Naive thymus-derived CD8-positive, alpha-beta T cell (primary cell): ENCODE results near the gene PDE11A. TPM values are rescaled to one million over a fixed set of nuclear protein-coding genes. Genes with fewer than 3 reads are reported as not detected.
"Not testable (repeated sequence)": the region's sequence is repeated elsewhere in the genome, so short reads cannot be mapped to it uniquely, and the experiment has no call there.

Source experiments
- ATAC-seq, 2 donors: fragments of 150-1000 bp; cut with Tn5 transposase in 1 of 2; sonication (Bioruptor Pico), chemical (Tn5 transposase) in 1 of 2; 1 replicate in 1 of 2; 2 replicates in 1 of 2; pipeline ENCODE4 v1.10.0; 2021; ENCODE audit warnings: mild to moderate bottlenecking in 2 of 2, moderate library complexity in 2 of 2
- POLR2A ChIA-PET: fragments of 350-600 bp; sonication (Branson Sonifier 250); formaldehyde crosslinking; loops from one replicate; lab custom pipeline; 2021; ENCODE audit warnings: antibody characterized with exemption; lab: Charles Lee
- DNase-seq, 10 donors: peaks; one replicate each; pipeline versions ENCODE4 v3.0.0 to v3.0.0-alpha.2; 2020 to 2022
- H3K27ac Mint-ChIP-seq, 10 donors: one replicate each; pipeline ENCODE4 v1.8.0; 2020 to 2022; ENCODE audit warnings: mild to moderate bottlenecking in 10 of 10, mixed read lengths in 10 of 10, moderate library complexity in 4 of 10, inconsistent platforms in 1 of 10
- H3K27me3 Mint-ChIP-seq, 5 donors: one replicate each; pipeline ENCODE4 v1.8.0; 2021 to 2022; ENCODE audit warnings: mixed read lengths in 5 of 5
- H3K36me3 Mint-ChIP-seq, 3 donors: one replicate each; pipeline ENCODE4 v1.8.0; 2020 to 2022; ENCODE audit warnings: mixed read lengths in 3 of 3, mild to moderate bottlenecking in 2 of 3, inconsistent platforms in 1 of 3
- H3K4me1 Mint-ChIP-seq, 4 donors: one replicate each; pipeline ENCODE4 v1.8.0; 2021 to 2022; ENCODE audit warnings: mixed read lengths in 4 of 4
- H3K4me3 Mint-ChIP-seq, 10 donors: one replicate each; pipeline ENCODE4 v1.8.0; 2020 to 2022; ENCODE audit warnings: mild to moderate bottlenecking in 10 of 10, mixed read lengths in 10 of 10, moderate library complexity in 6 of 10, inconsistent platforms in 1 of 10
- H3K9me3 Mint-ChIP-seq, 9 donors: one replicate each; pipeline ENCODE4 v1.8.0; 2020 to 2022; ENCODE audit warnings: mixed read lengths in 9 of 9, mild to moderate bottlenecking in 3 of 9, inconsistent platforms in 1 of 9, moderate library complexity in 1 of 9
- polyA plus RNA-seq, 3 donors: library from polyadenylated mRNA; unstranded; fragments of 300-500 nt; fragmentation: Illumina TruSeq; gene quantifications; one replicate each; pipeline ENCODE4 v1.2.3, GENCODE V29; 2021
- total RNA-seq, 8 experiments: library from RNA in 2 of 8; stranded (reverse) in 2 of 8; gene quantifications; one replicate each; pipeline ENCODE4 v1.2.3 and lab custom pipeline; 2021 to 2026

Gene PDE11A
- total and polyA plus RNA-seq, 5 experiments from 2014 or later = not detected

DNA sequence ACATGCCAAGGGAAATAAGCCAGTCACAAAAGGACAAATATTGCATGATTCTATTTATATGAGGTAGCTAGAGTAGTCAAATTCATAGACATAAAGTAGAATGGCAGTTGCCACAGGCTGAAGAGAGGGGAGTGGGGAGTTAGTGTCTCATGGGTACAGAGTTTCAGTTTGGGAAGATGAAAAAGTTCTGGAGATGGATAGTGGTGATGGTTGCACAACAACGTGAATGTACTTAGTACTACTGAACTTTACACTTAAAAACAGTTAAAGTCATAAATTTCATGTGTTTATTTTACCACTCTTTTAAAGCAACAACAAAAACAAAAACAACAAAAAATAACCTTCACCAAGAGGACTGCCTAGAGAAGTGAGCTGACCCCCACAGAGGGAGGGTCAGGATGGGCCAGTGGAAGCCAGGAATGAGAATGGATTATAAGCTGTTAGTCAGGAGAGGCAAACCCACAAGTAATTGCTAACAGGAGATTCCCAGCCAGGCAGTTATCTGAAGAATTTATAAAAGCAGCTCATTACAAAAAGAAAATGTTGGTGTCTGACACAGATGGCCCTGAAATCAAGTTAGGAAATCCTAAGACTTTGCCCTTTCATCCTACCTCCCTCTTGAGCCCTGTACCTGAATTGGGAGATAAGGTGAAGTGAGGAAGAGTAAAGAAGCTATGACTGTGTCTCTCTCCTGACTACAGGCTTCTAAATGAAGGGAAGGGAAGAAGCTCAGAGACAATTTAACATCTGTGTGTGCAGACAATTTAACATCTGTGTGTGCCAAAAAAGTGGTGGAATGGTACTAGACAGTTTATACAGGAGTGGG lies 263.4 kb downstream of the PDE11A start:
- no peaks in the 10 kb centered on the region for H3K4me1 Mint-ChIP-seq
- peaks cover 0 to 13% (median 5%) of the 10 kb centered on the region in 9 donors for H3K9me3 Mint-ChIP-seq
- ATAC-seq = no peak
- H3K36me3 Mint-ChIP-seq = peaks cover 0 to 7% (median 0%) of the 10 kb centered on the region in 3 donors
- H3K27me3 Mint-ChIP-seq = peaks cover 0 to 16% (median 10%) of the 10 kb centered on the region in 5 donors
- POLR2A ChIA-PET = no interaction called here
- DNase-seq = no peak
- no peak overlapping the region for H3K27ac Mint-ChIP-seq
- no peak overlapping the region for H3K4me3 Mint-ChIP-seq

DNA sequence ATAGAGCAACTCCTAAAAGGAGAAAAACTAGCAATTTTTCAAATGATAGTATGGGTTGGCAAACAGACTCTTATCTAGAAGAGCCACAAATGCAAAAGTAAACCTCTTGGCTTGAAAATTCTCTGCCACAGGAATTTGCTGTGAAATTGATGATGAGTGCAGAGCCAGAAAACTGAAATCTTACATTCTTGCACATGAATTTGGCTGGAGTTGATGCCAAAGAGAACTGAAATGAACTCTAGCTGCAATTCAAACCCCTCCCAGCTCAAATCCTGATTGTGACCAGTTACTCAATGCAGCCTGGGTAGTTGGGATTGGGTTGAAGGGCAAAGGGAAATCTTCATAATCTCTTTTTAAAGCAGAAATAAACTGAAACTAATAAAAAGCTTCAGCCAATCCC lies 266.6 kb downstream of the PDE11A start:
- DNase-seq = no peak
- peaks cover 0 to 13% (median 5%) of the 10 kb centered on the region in 9 donors for H3K9me3 Mint-ChIP-seq
- H3K27me3 Mint-ChIP-seq = peaks cover 9 to 18% (median 11%) of the 10 kb centered on the region in 5 donors
- no peak for ATAC-seq
- H3K4me3 Mint-ChIP-seq = no peak overlapping the region
- H3K27ac Mint-ChIP-seq = no peak overlapping the region
- peaks cover 0 to 7% (median 0%) of the 10 kb centered on the region in 3 donors for H3K36me3 Mint-ChIP-seq
- no peaks in the 10 kb centered on the region for H3K4me1 Mint-ChIP-seq
- POLR2A ChIA-PET = no interaction called here

DNA sequence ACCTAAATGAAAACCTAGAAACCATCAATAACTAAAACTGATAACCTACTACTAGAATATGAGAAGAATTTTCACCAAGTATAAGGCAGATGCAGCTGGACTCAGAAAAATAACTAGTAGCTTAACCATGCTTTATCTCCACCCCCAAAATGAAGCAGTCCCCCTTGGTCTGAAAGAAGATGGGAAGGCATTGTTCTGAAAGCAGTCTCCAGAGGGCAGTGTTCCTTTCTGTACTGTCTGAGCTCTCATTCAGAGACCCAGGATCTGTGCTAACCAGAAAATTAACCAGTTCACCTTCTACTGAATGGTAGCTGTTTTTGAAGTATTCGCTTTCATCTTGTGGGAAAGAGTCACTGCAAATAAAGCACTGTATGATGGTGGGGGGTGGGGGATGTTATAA lies 273.0 kb downstream of the PDE11A start:
- Mint-ChIP-seq H3K27me3 (peaks cover 11 to 24% (median 22%) of the 10 kb centered on the region in 5 donors), H3K4me3 (no peak overlapping the region), H3K36me3 (no peaks in the 10 kb centered on the region), H3K9me3 (peaks cover 0 to 2% (median 0%) of the 10 kb centered on the region in 9 donors), H3K27ac (no peak overlapping the region), H3K4me1 (no peaks in the 10 kb centered on the region)
- POLR2A ChIA-PET = no interaction called here
- DNase-seq (no peak), ATAC-seq (peak in 1 of 2 donors; percentile 54)

DNA sequence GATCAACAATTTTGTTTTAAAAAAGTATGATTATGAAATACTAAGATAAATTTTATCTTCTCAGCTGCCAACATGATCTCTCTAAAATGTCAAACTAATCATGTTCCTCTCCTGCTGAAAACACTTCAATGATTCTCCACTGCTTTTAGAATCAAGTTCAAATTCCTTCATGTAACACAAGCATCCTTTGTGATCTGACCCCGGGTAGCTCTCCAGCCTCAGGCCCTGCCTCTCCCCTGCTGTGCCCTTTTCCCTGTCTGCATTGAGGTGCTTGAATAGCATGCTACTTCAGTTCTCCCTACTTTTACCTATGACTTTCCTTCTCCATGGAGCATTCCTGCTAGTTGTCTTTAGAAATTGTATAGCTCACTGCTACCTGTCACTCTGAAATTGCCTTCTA lies 274.8 kb downstream of the PDE11A start:
- peaks cover 11 to 18% (median 14%) of the 10 kb centered on the region in 5 donors for H3K27me3 Mint-ChIP-seq
- no peaks in the 10 kb centered on the region for H3K36me3 Mint-ChIP-seq
- H3K4me3 Mint-ChIP-seq = no peak overlapping the region
- H3K27ac Mint-ChIP-seq = no peak overlapping the region
- H3K9me3 Mint-ChIP-seq = no peaks in the 10 kb centered on the region
- POLR2A ChIA-PET = no interaction called here
- DNase-seq (no peak), ATAC-seq (no peak)
- no peaks in the 10 kb centered on the region for H3K4me1 Mint-ChIP-seq

DNA sequence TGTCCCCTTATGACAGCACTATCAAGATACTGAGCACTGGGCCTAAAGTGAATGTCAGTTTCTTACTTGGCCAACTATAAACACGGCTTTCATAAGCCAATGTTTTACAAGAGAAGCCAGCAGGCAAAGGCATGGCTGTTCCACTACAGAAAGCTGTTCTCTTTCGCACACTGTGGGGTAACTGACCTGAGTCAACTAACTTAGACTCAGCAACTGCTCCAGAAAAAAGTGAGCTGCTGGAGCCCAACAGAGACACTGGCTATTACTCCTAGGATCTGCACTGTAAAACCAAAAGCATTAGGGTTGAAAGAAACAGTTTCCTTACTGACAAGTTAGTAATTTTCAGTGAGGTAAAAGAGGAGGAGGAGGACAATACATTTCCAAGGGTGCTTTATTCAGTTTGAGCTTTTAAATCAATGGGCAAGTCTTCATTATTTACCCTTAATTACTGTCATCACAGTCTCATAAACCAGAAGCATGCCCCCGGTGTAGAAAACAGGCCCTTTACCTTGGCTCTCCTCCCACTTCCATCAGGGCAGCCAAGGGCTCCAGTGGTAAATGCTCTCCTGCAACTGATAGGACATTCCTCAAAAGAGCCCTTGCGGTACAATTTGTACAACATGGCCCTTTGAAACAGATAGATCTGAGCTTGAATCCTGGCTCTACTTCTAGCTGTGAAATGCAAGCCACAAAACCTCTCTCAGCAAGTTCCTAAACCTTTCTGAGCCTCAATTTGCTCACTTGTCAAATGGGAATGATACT lies 275.7 kb downstream of the PDE11A start:
- POLR2A ChIA-PET = no interaction called here
- no peak overlapping the region for H3K4me3 Mint-ChIP-seq
- H3K36me3 Mint-ChIP-seq = no peaks in the 10 kb centered on the region
- no peaks in the 10 kb centered on the region for H3K9me3 Mint-ChIP-seq
- no peaks in the 10 kb centered on the region for H3K4me1 Mint-ChIP-seq
- DNase-seq = no peak
- no peak for ATAC-seq
- H3K27ac Mint-ChIP-seq = no peak overlapping the region
- H3K27me3 Mint-ChIP-seq = peaks cover 11 to 17% (median 12%) of the 10 kb centered on the region in 5 donors

DNA sequence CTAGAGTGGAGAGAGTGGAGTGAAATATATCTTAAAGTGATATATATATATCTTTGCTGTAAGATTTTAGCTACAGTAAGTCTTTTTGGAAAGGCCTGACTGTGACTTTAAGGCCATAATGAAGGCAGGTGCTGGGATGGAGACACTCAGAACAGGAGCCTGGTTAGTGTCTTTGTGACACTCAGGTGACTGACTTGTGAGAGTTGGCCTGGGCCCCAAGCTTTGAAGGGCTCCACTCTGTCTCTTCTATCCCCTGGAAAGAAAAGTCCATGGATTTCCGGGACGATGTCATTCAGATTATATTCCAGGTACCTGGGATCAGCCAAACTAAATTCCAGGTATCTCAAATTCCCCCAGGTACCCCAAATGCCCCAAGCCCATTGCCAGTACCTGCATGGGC lies 276.6 kb downstream of the PDE11A start:
- H3K27ac Mint-ChIP-seq = no peak overlapping the region
- H3K4me3 Mint-ChIP-seq = no peak overlapping the region
- DNase-seq (no peak), ATAC-seq (no peak)
- H3K9me3 Mint-ChIP-seq = no peaks in the 10 kb centered on the region
- no peaks in the 10 kb centered on the region for H3K4me1 Mint-ChIP-seq
- POLR2A ChIA-PET = no interaction called here
- peaks cover 8 to 17% (median 11%) of the 10 kb centered on the region in 5 donors for H3K27me3 Mint-ChIP-seq
- no peaks in the 10 kb centered on the region for H3K36me3 Mint-ChIP-seq

DNA sequence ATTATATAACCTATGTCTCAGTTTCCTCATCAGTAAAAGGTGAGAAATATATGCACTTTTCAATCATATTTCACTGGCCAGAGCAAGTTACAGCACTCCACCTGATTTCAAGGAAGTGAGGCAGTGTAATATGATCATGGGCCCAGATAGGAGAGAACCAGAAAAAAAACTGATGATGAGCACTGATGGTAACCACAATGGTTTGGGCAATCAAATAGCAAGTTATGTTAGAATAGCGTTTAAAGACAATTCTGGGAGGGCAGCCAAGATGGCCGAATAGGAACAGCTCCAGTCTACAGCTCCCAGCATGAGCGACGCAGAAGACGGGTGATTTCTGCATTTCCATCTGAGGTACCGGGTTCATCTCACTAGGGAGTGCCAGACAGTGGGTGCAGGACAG lies 287.4 kb downstream of the PDE11A start:
- H3K9me3 Mint-ChIP-seq, DNase-seq, H3K27me3 Mint-ChIP-seq, H3K4me3 Mint-ChIP-seq, POLR2A ChIA-PET, ATAC-seq: not testable (repeated sequence)
- Mint-ChIP-seq H3K27ac (peak overlapping the region in 3 of 10 donors; percentile 37 to 88 (median 73)), H3K4me1 (peaks cover 8 to 41% (median 30%) of the 10 kb centered on the region in 4 donors), H3K36me3 (peaks cover 0 to 10% (median 0%) of the 10 kb centered on the region in 3 donors)

DNA sequence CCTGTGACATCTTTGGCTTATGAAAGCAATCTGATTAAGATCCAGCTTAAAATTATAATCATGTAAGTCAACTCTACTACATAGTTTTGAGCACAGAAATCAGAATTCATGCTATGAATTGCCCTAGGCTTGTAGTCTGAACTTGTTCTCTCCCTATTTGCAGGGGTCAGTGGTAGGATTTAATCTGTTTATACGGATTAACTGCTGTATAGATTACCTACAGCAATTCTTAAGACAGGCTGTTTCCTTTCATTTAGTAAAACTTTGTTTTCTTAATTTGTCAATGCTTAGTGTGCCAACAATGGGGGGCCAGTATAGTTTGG lies 287.9 kb downstream of the PDE11A start:
- ATAC-seq = no peak
- POLR2A ChIA-PET = no interaction called here
- peaks cover 0 to 7% (median 0%) of the 10 kb centered on the region in 5 donors for H3K27me3 Mint-ChIP-seq

DNA sequence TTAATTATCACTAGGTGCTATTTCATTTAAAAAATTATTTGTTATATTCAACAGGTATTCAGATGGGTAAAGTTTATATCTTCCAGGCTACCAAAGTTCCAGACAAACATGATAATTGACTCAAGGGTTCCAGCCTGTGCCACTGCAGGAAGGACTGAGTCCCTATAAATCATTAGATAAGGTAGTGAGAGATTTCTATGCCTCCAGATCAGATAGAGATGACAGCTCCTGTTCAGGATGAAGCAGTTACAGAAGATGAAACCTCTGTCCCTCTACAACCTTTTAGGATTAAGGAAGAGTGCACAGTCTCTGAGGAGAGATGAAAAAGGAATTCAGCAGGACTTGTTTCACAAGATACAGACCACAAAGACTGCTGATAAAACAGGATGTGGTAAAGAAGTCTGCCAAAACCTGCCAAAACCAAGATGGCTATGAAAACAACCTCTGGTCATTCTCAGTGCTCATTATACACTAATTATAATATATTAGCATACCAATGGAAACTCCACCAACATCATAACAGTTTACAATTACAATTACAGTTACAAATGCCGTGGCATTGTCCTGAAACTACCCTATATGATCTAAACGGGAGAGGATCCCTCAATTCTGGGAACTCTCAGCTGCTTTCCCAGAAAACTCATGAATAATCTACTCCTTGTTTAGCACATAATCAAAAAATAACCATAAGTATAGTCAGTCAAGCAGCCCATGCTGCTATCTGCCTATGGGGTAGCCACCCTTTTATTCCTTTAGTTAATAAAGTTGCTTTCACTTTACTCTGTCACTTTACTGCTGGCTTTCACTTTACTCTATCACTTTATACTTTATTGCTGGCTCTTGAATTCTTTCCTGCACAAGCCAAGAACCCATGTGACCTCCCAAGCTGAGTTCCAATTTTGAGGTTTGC lies 288.5 kb downstream of the PDE11A start:
- H3K36me3 Mint-ChIP-seq = peaks cover 0 to 10% (median 0%) of the 10 kb centered on the region in 3 donors
- ATAC-seq (peak; percentile 62 to 68), DNase-seq (peak in 1 of 10 donors; percentile 10)
- peak overlapping the region in 8 of 10 donors; percentile 5 to 73 (median 59) for H3K4me3 Mint-ChIP-seq
- peak overlapping the region in 6 of 10 donors; percentile 48 to 88 (median 68) for H3K27ac Mint-ChIP-seq
- peaks cover 0 to 7% (median 0%) of the 10 kb centered on the region in 9 donors for H3K9me3 Mint-ChIP-seq
- POLR2A ChIA-PET = interaction anchor here (0.5 kb wide), 1 partner anchor 490 kb away, joined by 9 read pairs; no protein-coding TSS in a partner anchor
- H3K27me3 Mint-ChIP-seq = peaks cover 0 to 7% (median 0%) of the 10 kb centered on the region in 5 donors
- peaks cover 8 to 41% (median 30%) of the 10 kb centered on the region in 4 donors for H3K4me1 Mint-ChIP-seq

More for the DNA sequence above, 287.9 kb downstream of the PDE11A start:
- peak overlapping the region in 7 of 10 donors; percentile 5 to 73 (median 58) for H3K4me3 Mint-ChIP-seq
- peaks cover 0 to 10% (median 0%) of the 10 kb centered on the region in 3 donors for H3K36me3 Mint-ChIP-seq
- DNase-seq = no peak
- peak overlapping the region in 6 of 10 donors; percentile 37 to 88 (median 68) for H3K27ac Mint-ChIP-seq
- peaks cover 8 to 41% (median 30%) of the 10 kb centered on the region in 4 donors for H3K4me1 Mint-ChIP-seq
- peaks cover 0 to 7% (median 0%) of the 10 kb centered on the region in 9 donors for H3K9me3 Mint-ChIP-seq

DNA sequence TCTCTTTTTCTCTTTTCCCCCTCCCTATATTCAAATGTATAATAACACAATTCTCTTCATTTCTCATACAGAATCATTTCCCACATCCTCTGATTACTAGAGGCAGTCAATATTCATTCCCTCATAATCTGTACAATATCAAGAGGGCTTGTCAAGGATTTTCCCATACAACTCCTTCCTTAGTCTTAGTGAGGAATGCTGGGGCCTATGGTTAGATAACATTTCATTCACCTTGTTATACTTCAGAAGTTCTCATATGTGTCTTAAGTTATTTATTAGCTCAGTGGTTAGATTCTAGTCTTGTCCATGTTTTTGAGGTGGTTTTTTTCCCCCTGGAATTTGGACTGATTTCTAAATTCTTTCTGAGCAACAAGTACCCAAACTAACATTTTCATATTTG lies 289.5 kb downstream of the PDE11A start:
- H3K27me3 Mint-ChIP-seq = peaks cover 0 to 7% (median 0%) of the 10 kb centered on the region in 5 donors
- no peak for DNase-seq
- peaks cover 0 to 5% (median 0%) of the 10 kb centered on the region in 9 donors for H3K9me3 Mint-ChIP-seq
- peak overlapping the region in 2 of 10 donors; percentile 1 to 56 for H3K4me3 Mint-ChIP-seq
- no peak for ATAC-seq
- H3K36me3 Mint-ChIP-seq = peaks cover 0 to 10% (median 0%) of the 10 kb centered on the region in 3 donors
- peaks cover 8 to 41% (median 30%) of the 10 kb centered on the region in 4 donors for H3K4me1 Mint-ChIP-seq
- H3K27ac Mint-ChIP-seq = peak overlapping the region in 4 of 10 donors; percentile 8 to 73 (median 41)
- POLR2A ChIA-PET = no interaction called here

DNA sequence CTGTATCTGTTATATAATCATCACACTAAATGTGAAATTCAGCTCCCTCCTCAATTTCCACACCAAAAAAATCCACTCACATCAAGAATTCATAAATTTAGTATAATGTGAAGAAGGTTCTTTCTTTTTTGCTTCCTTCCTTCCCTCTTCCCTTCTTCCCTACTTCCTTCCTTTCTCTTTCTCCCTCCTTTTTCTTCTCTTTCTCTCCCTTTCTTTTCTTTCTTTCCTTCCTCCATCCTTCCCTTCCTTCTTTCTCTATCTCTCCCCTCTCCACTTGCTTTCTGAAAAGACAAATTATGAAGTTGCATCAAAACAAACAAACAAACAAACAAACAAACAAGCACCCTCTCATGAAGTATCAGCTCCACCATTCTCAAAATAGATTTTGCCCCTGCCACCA lies 290.0 kb downstream of the PDE11A start:
- Mint-ChIP-seq H3K9me3 (peaks cover 0 to 5% (median 0%) of the 10 kb centered on the region in 9 donors), H3K27me3 (peaks cover 0 to 7% (median 0%) of the 10 kb centered on the region in 5 donors), H3K36me3 (peaks cover 0 to 10% (median 0%) of the 10 kb centered on the region in 3 donors), H3K4me1 (peaks cover 8 to 41% (median 30%) of the 10 kb centered on the region in 4 donors), H3K27ac (peak overlapping the region in 5 of 10 donors; percentile 7 to 73 (median 20)), H3K4me3 (no peak overlapping the region)
- POLR2A ChIA-PET = no interaction called here
- ATAC-seq = no peak
- no peak for DNase-seq

DNA sequence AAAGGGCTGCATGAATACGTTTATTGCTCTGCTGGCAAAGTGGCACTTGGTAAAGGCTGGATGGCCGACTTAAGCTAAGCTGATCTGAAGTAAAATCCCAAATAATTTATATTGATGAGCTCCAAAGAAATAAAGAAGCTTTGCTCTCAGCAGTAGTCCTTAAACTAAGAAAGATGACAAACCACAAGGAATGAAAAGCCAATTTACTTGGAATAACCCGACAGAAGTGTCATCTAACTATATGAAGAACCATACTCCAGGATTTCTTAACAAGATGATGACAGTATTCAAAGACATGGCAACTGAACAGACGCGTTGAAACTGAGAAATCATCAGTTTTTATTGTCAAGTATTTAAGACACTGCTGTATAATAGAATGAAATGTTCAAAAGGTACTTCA lies 294.1 kb downstream of the PDE11A start:
- Mint-ChIP-seq H3K36me3 (no peaks in the 10 kb centered on the region), H3K4me3 (no peak overlapping the region), H3K27ac (no peak overlapping the region), H3K27me3 (peaks cover 0 to 3% (median 0%) of the 10 kb centered on the region in 5 donors), H3K9me3 (peaks cover 0 to 4% (median 0%) of the 10 kb centered on the region in 9 donors), H3K4me1 (peaks cover 0 to 22% (median 14%) of the 10 kb centered on the region in 4 donors)
- ATAC-seq = no peak
- POLR2A ChIA-PET = no interaction called here
- no peak for DNase-seq
